DMS79 treated with DMSO at 0.1 percent for 48 hours (cell line): ENCODE data around the gene PKP4.

Source experiments
- DNase-seq: peaks from one replicate; lab custom pipeline; 2025; lab: John Stamatoyannopoulos, UW

Gene PKP4

GRCh38 chr2:158499383-158499782 is 42.6 kb downstream of the PKP4 start:
- no peak for DNase-seq

- no peak for DNase-seq
Observed at GRCh38 chr2:158500333-158500732, 43.6 kb downstream of the PKP4 start.

DNA sequence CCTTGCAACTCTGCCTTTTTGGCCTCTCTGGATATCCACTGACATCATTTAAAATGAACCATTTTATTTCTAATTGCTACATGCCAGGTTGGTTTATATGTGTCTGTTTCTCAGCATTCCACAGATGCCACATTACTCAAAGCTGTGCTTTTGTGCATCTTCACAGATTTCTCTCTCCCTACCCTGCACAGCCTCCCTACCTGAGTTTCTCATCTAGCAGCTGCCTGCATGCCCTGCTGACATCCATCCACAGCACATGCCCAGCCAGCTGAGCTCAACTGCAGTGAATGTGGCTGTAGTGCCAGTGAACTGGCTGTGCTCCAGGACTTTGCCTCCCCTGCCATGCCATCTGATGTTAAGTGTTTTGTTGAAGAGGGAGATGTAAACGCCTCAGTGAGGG is 44.5 kb downstream of the PKP4 start:
- DNase-seq: peak; percentile 98

- DNase-seq: no peak
Observed at GRCh38 chr2:158502974-158503373, 46.2 kb downstream of the PKP4 start.

GRCh38 chr2:158504088-158504487 is 47.3 kb downstream of the PKP4 start:
- DNase-seq: no peak

- DNase-seq: no peak
Observed at GRCh38 chr2:158505448-158505934, 48.7 kb downstream of the PKP4 start.

GRCh38 chr2:158507141-158507540 is 50.4 kb downstream of the PKP4 start:
- DNase-seq: no peak

- DNase-seq: no peak
Observed at GRCh38 chr2:158507679-158508078, 50.9 kb downstream of the PKP4 start.

GRCh38 chr2:158509928-158510797 is 53.4 kb downstream of the PKP4 start:
- DNase-seq: no peak

GRCh38 chr2:158510887-158511286 is 54.1 kb downstream of the PKP4 start:
- no peak for DNase-seq

DNA sequence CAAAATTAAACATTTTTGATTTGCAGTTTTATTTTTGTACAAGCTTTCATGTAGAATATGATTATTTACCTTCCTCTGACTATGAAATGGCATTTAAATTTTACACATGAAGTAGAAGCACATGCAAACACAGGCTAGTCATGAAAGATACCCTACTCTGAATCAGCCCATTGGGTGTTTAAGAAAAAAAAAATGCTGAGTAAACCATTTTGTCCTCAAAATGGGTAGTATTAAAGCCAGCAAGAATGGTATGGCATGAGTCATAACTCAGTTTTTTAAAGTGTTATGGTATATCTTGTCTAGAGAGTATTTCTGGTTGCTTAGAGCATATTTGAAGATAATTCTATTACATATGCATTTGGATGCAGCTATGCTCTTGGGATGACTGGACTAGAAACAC is 55.0 kb downstream of the PKP4 start:
- DNase-seq: no peak

DNA sequence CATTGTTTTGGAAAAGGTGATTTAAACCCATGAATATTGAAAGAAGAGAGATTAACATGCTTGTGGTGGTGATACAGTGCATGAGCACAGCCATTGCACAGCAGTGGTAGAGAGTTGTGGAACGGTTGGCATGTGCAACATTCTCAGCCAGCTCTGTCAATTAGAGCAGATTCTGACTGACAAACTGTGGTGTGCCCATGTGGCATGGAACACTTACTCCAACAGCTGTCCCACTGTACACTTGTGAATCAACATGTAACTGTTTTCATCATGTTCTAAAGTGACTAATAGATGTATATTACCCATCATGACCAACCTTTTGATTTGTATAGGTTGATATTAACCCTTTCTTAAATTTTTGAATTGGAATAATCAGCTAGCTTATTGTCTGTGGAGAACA is 55.6 kb downstream of the PKP4 start:
- no peak for DNase-seq

DNA sequence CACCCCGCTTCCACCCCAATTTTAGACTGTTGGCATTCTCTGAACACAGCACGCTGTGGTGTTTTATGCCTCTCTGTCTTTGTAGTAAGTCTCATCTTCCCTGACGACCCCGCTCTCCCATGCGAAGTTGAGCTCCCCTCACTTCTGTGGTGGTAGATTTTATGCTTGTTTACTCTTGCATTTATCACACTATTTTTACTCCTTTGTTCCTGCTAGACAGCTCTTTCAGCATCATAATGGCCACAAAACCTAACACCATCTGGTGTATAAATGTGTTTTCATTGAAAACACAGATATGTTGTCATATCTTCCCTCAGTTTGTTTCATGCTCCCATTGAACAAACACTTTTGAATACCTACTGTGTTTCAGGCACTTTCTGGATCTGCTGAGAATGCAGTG is 57.1 kb downstream of the PKP4 start:
- DNase-seq: no peak

DNA sequence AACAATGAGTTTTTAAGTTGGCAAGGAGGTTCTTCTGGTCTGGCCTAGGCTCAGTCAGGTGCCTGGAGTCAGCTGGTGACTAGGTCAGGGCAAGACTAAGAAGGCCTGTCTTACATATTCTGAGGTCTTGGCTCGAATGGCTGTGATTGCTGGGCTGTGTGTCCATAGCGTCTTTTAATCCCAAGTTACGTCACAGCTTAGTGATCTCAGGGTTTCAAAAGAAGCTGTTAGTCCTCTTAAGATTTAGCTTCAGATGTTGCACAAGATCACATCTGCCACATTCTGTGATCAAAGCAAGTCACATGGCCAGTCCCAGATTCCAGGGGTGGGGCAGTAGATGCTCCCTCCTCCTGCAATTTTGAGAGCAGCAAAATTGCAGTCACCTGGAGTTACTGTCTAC is 61.3 kb downstream of the PKP4 start:
- DNase-seq: no peak

DNA sequence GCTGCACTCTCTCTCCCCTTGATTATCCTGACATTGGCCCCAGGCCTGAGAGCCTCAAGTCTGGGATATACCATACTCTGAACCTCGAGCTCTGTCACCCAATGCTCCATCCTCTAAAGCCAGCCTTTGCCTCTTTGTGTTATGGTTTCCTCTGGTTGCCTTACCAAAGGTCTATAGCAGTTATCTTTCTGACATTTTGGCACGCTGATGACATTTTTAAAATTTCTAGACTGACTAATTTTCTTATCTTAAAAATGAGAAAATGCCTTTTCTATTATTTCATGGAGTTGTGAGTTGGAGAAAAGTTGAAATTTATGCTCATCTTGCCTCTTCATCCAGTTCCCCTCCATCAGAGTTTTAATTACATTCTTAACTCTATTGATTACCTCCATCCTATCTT is 62.7 kb downstream of the PKP4 start:
- no peak for DNase-seq

DNA sequence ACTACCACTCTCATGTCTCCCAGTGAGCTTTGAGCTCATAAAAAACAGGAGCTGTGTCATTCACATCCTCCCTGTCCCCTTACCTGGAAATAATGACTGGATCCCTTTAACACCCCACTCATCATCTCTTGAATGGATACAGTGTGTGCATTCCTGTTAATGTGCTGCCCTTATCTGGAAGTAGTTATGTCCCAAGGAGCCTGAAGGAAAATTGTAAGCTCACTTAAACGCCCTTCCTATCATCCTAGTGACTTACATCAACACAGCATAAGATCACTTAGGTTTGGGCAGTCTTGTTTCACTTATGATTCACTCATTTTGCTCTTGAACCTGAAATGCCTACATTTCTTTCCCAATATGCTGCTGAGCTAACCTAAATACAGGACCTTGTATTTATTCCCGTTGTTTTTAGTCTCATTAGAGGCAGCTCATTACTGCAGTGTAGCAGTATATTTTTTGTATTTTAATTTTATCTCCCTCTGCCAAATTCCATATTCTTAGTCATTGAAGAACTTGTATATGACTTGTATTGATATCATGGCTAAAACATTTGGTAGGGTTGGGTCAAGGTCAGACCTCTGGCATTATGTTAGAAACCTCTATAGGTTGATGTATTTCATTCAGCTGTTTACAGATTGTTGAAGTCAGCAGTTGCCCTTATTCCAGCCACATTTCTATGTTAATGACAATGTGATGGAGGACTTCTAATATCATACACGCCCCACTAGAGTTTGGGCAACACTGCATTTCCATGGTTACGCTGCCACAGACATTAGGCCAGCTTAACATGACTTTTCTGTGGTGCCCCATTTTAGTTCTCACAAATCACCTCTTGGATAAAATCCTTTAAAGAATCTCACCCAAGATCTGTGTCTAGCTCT is 72.9 kb downstream of the PKP4 start:
- DNase-seq: no peak

- DNase-seq: no peak
Observed at GRCh38 chr2:158530829-158531228, 74.1 kb downstream of the PKP4 start.

DNA sequence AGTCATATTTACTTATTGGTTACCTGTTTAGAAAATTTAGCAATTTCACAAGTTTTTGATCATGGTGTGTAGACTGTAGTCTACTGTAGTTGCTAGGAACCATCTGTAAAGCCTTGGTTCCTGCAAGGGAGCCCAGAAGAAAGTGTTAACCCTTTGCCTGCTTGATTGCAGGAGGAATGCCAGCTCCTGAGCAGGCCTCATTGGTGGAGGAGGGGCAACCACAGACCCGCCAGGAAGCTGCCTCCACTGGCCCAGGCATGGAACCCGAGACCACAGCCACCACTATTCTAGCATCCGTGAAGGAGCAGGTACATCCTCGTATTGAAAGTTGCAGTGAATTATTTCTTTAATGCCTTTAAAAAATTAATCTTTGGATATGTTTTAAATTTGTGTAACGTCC is 76.3 kb downstream of the PKP4 start:
- DNase-seq: no peak

DNA sequence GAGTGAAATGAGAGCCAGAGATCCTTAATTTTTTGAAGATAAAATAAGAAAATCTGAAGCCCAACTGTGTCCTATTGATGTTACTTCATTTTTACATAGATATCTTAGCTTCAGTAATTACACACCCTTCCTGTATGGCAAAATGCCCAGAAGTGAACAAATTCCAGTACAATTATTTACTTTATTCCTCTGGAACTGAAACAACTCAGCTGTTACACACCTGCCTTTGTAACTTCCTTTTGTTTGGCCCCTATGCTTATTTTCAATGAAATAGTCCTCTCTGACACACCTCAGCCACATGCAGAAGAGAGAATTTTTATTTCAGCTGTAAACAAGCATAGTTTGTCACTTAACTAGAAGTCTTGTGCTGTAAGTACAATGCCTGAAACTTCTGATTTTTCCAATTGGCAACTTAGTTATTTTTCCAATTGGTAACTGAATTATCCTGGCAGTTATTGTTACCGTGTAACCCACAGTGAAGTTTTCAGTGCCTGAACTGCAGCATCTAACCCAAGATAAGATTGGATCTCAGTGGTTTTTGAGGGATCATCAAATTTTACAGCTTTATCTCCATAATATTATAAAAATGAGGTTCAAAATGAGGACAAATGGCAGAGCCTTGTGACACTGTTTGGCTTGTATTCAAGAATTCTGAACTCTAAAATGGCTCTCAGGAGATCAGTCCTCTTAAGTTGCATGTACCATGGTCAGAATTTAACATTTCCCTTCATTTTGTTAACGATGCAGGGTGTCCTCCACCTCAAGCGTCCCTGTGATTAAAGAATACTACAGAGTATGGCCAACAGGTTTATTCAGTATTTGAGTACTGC is 82.6 kb downstream of the PKP4 start:
- peak; percentile 67 for DNase-seq

DNA sequence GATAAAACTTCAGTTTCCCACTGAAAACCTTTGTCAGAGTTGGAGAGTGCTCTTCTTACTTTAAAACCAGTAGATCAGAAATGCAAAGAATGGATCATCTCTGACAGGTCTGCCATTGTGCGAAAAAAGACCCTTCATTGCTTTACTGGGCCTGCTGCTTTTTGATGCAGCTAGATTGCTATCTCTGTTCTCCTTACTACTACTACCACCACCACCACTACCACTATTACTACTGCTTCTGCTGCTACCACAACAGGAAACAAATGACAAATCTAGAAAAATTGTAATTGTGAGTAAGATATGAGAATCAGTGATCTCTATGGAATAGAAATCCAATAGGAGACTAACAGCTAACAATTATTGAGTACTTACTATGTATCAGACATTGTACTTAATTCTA is 85.8 kb downstream of the PKP4 start:
- no peak for DNase-seq

GRCh38 chr2:158543957-158544356 is 87.2 kb downstream of the PKP4 start:
- no peak for DNase-seq

- DNase-seq: no peak
Observed at GRCh38 chr2:158544998-158545397, 88.2 kb downstream of the PKP4 start.
